Measurements from ENCODE around the gene ZSWIM6. TPM values are rescaled to one million over a fixed set of nuclear protein-coding genes. Genes with fewer than 3 reads are reported as not detected.

Gene ZSWIM6
- total RNA-seq, 1 experiment from 2014 or later, result 3.4 TPM

GRCh38 chr5:61501971-61502370 lies 169.9 kb downstream of the ZSWIM6 start:
- no peak for DNase-seq
- Histone ChIP-seq H3K9me3 (ENCODE audit: low read length) (no peaks in the 10 kb centered on the region), H3K9me2 (replicated peaks; ENCODE audit: low read length) (no peaks in the 10 kb centered on the region), H3K4me1 (ENCODE audit: insufficient read depth, low read length) (no peaks in the 10 kb centered on the region; the same call in 1 of the 2 replicates), H3K9ac (ENCODE audit: low read length) (no peak overlapping the region), H4K20me1 (ENCODE audit: low read length) (no peaks in the 10 kb centered on the region), H3K27me3 (ENCODE audit: low read length) (no peaks in the 10 kb centered on the region), H3K79me2 (ENCODE audit: low read length) (no peaks in the 10 kb centered on the region), H3K4me2 (ENCODE audit: low read length) (no peak overlapping the region), H3F3A (ENCODE audit: low read length, unreplicated experiment) (no peaks in the 10 kb centered on the region), H2AFZ (ENCODE audit: low read length) (no peak overlapping the region), H3K36me3 (ENCODE audit: low read depth, low read length) (no peaks in the 10 kb centered on the region), H3K4me3 (ENCODE audit: low read length) (no peak overlapping the region), H3K27ac (ENCODE audit: low read length) (no peak overlapping the region)
- no TSS peak for BruUV-seq (replicated peaks)
- intact Hi-C loops (cut with micrococcal nuclease), result no loop called here
- ChIA-PET CTCF (no interaction called here), POLR2A (ENCODE audit: unreplicated experiment) (no interaction called here)
- no peak for ATAC-seq
- TF ChIP-seq, protein P1, sequence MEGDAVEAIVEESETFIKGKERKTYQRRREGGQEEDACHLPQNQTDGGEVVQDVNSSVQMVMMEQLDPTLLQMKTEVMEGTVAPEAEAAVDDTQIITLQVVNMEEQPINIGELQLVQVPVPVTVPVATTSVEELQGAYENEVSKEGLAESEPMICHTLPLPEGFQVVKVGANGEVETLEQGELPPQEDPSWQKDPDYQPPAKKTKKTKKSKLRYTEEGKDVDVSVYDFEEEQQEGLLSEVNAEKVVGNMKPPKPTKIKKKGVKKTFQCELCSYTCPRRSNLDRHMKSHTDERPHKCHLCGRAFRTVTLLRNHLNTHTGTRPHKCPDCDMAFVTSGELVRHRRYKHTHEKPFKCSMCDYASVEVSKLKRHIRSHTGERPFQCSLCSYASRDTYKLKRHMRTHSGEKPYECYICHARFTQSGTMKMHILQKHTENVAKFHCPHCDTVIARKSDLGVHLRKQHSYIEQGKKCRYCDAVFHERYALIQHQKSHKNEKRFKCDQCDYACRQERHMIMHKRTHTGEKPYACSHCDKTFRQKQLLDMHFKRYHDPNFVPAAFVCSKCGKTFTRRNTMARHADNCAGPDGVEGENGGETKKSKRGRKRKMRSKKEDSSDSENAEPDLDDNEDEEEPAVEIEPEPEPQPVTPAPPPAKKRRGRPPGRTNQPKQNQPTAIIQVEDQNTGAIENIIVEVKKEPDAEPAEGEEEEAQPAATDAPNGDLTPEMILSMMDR (conservative IDR thresholded peaks at IDR 0.05; ENCODE audit: low read depth, low read length), result no peak
- TF ChIP-seq EZH2 (IDR thresholded peaks at IDR 0.05; ENCODE audit: low read length, unreplicated experiment), result no peak
- TF ChIP-seq EZH2phosphoT487 (IDR thresholded peaks at IDR 0.05; ENCODE audit: borderline replicate concordance, low read length), result no peak

GRCh38 chr5:61504143-61504770 lies 172.2 kb downstream of the ZSWIM6 start:
- H3K4me3 ChIP-seq (ENCODE audit: low read length), result no peak overlapping the region
- no peak overlapping the region for H2AFZ ChIP-seq (ENCODE audit: low read length)
- H3K27ac ChIP-seq (ENCODE audit: low read length), result no peak overlapping the region
- CTCF ChIA-PET, result no interaction called here
- ATAC-seq, result no peak
- H3K9me2 ChIP-seq (replicated peaks; ENCODE audit: low read length), result no peaks in the 10 kb centered on the region
- no peak overlapping the region for H3K9ac ChIP-seq (ENCODE audit: low read length)
- H3K79me2 ChIP-seq (ENCODE audit: low read length), result no peaks in the 10 kb centered on the region
- no peaks in the 10 kb centered on the region for H3K27me3 ChIP-seq (ENCODE audit: low read length)
- H3K4me1 ChIP-seq (ENCODE audit: insufficient read depth, low read length), result no peaks in the 10 kb centered on the region; the same call in 1 of the 2 replicates
- no peaks in the 10 kb centered on the region for H4K20me1 ChIP-seq (ENCODE audit: low read length)
- no peaks in the 10 kb centered on the region; the same call in 1 of the 2 replicates for H3K36me3 ChIP-seq (ENCODE audit: low read depth, low read length)
- POLR2A ChIA-PET (ENCODE audit: unreplicated experiment), result no interaction called here
- no peak for DNase-seq
- no peak for TF ChIP-seq EZH2 (IDR thresholded peaks at IDR 0.05; ENCODE audit: low read length, unreplicated experiment)
- TF ChIP-seq EZH2phosphoT487 (IDR thresholded peaks at IDR 0.05; ENCODE audit: borderline replicate concordance, low read length), result no peak
- intact Hi-C loops (cut with micrococcal nuclease), result no loop called here
- no peaks in the 10 kb centered on the region for H3F3A ChIP-seq (ENCODE audit: low read length, unreplicated experiment)
- H3K4me2 ChIP-seq (ENCODE audit: low read length), result no peak overlapping the region
- no TSS peak for BruUV-seq (replicated peaks)
- no peaks in the 10 kb centered on the region for H3K9me3 ChIP-seq (ENCODE audit: low read length)

DNA sequence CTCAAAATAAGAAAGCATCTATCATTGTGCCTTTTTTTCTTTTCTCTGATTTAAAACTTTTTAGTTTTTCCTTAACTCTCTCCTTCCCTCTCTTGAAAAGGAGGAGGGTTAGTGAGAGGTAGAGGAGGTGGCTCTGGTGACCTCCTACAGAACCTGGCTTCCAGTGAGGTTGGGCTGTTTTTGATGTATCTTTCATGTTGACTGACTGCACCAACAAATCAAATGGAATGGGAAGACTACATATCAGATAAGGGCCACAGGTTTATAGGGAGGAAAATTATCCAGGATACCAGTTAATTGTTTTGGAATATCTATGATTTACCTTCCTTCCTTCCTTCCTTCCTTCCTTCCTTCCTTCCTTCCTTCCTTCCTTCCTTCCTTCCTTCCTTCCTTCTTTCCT lies 173.2 kb downstream of the ZSWIM6 start:
- no TSS peak for BruUV-seq (replicated peaks)
- intact Hi-C loops (cut with micrococcal nuclease), result no loop called here
- POLR2A ChIA-PET (ENCODE audit: unreplicated experiment), result no interaction called here
- Histone ChIP-seq H3F3A (ENCODE audit: low read length, unreplicated experiment) (no peaks in the 10 kb centered on the region), H3K4me3 (ENCODE audit: low read length) (no peak overlapping the region), H3K9me3 (ENCODE audit: low read length) (no peaks in the 10 kb centered on the region), H2AFZ (ENCODE audit: low read length) (no peak overlapping the region), H3K9ac (ENCODE audit: low read length) (no peak overlapping the region), H3K4me1 (ENCODE audit: insufficient read depth, low read length) (no peaks in the 10 kb centered on the region; the same call in 1 of the 2 replicates), H3K27me3 (ENCODE audit: low read length) (no peaks in the 10 kb centered on the region), H3K36me3 (ENCODE audit: low read depth, low read length) (no peaks in the 10 kb centered on the region; the same call in 1 of the 2 replicates), H3K79me2 (ENCODE audit: low read length) (no peaks in the 10 kb centered on the region), H3K9me2 (replicated peaks; ENCODE audit: low read length) (no peaks in the 10 kb centered on the region), H4K20me1 (ENCODE audit: low read length) (no peaks in the 10 kb centered on the region), H3K27ac (ENCODE audit: low read length) (no peak overlapping the region), H3K4me2 (ENCODE audit: low read length) (no peak overlapping the region)
- TF ChIP-seq EZH2phosphoT487 (IDR thresholded peaks at IDR 0.05; ENCODE audit: borderline replicate concordance, low read length), result no peak
- no peak for TF ChIP-seq EZH2 (IDR thresholded peaks at IDR 0.05; ENCODE audit: low read length, unreplicated experiment)
- CTCF ChIA-PET, result no interaction called here
- DNase-seq, result no peak
- no peak for ATAC-seq

Data from PC-3 (cell line).